Measurements from ENCODE around the gene CRX.
"Not testable (repeated sequence)": the region's sequence is repeated elsewhere in the genome, so short reads cannot be mapped to it uniquely, and the experiment has no call there.

The CRX gene

GRCh38 chr19:47803148-47803547, 18.6 kb upstream of the CRX start:
- not testable (repeated sequence) for H3K4me2 ChIP-seq (ENCODE audit: low read length, poor library complexity, severe bottlenecking); H3K27ac ChIP-seq (ENCODE audit: low read length, poor library complexity, severe bottlenecking); DNase-seq; H2AFZ ChIP-seq (ENCODE audit: low read depth, low read length); H3K23ac ChIP-seq (ENCODE audit: low read length in 2 of 2); H2BK12ac ChIP-seq (ENCODE audit: low read length in 2 of 2); H3K4me1 ChIP-seq (ENCODE audit: control insufficient read depth, insufficient read depth, low read depth, low read length); H3K18ac ChIP-seq (ENCODE audit: low read depth in 1 of 2, low read length in 2 of 2); H3K36me3 ChIP-seq (ENCODE audit: control insufficient read depth in 1 of 2, insufficient read depth in 2 of 2, low read depth in 1 of 2, low read length in 2 of 2); H2BK5ac ChIP-seq (ENCODE audit: low read depth, low read length, poor library complexity, severe bottlenecking); H3K79me1 ChIP-seq (replicated peaks; ENCODE audit: low read length, poor library complexity, severe bottlenecking); H4K8ac ChIP-seq (ENCODE audit: low read length); H3K9ac ChIP-seq (ENCODE audit: low read length); H4K91ac ChIP-seq (ENCODE audit: low read length); H2AK5ac ChIP-seq (ENCODE audit: low read length, severe bottlenecking); H3K14ac ChIP-seq (ENCODE audit: low read length in 2 of 2); H3K9me3 ChIP-seq (ENCODE audit: control insufficient read depth, low read length); H3K4me3 ChIP-seq (ENCODE audit: insufficient read depth in 1 of 2, low read depth in 1 of 2, low read length in 2 of 2); H2BK15ac ChIP-seq (ENCODE audit: low read depth, poor library complexity, severe bottlenecking); H3K4ac ChIP-seq (ENCODE audit: low read depth in 1 of 2, low read length in 2 of 2); H2BK120ac ChIP-seq (ENCODE audit: low read depth, low read length)
- H3K27me3 ChIP-seq (ENCODE audit: control insufficient read depth in 1 of 2, insufficient read depth in 1 of 2, low read length in 2 of 2) = peaks cover 12 to 24% of the 10 kb centered on the region in 2 experiments
- 96% methylated on average over 7 of the region's 21 CpGs for WGBS

GRCh38 chr19:47803671-47804070, 18.1 kb upstream of the CRX start:
- not testable (repeated sequence) for H2AK5ac ChIP-seq (ENCODE audit: low read length, severe bottlenecking); DNase-seq; H3K27ac ChIP-seq (ENCODE audit: low read length, poor library complexity, severe bottlenecking); H3K36me3 ChIP-seq (ENCODE audit: control insufficient read depth in 1 of 2, insufficient read depth in 2 of 2, low read depth in 1 of 2, low read length in 2 of 2); H3K4me2 ChIP-seq (ENCODE audit: low read length, poor library complexity, severe bottlenecking); H2AFZ ChIP-seq (ENCODE audit: low read depth, low read length); H3K79me1 ChIP-seq (replicated peaks; ENCODE audit: low read length, poor library complexity, severe bottlenecking); H3K9me3 ChIP-seq (ENCODE audit: control insufficient read depth, low read length); H2BK5ac ChIP-seq (ENCODE audit: low read depth, low read length, poor library complexity, severe bottlenecking); H2BK12ac ChIP-seq (ENCODE audit: low read length in 2 of 2); H3K4me1 ChIP-seq (ENCODE audit: control insufficient read depth, insufficient read depth, low read depth, low read length); H3K23ac ChIP-seq (ENCODE audit: low read length in 2 of 2); H3K18ac ChIP-seq (ENCODE audit: low read depth in 1 of 2, low read length in 2 of 2); H3K4me3 ChIP-seq (ENCODE audit: insufficient read depth in 1 of 2, low read depth in 1 of 2, low read length in 2 of 2); H3K4ac ChIP-seq (ENCODE audit: low read depth in 1 of 2, low read length in 2 of 2); H3K14ac ChIP-seq (ENCODE audit: low read length in 2 of 2); H4K8ac ChIP-seq (ENCODE audit: low read length); H3K9ac ChIP-seq (ENCODE audit: low read length); H4K91ac ChIP-seq (ENCODE audit: low read length); H2BK120ac ChIP-seq (ENCODE audit: low read depth, low read length); H2BK15ac ChIP-seq (ENCODE audit: low read depth, poor library complexity, severe bottlenecking)
- WGBS = 96% methylated on average over 4 of the region's 12 CpGs
- H3K27me3 ChIP-seq (ENCODE audit: control insufficient read depth in 1 of 2, insufficient read depth in 1 of 2, low read length in 2 of 2) = peaks cover 7 to 19% of the 10 kb centered on the region in 2 experiments

GRCh38 chr19:47804451-47804850, 17.3 kb upstream of the CRX start, which contains the start of gene TPRX1:
Gene TPRX1 (minus strand): TSS chr19:47804551. CDS start chr19:47804539, 12 bp downstream.
- H3K36me3 ChIP-seq (ENCODE audit: control insufficient read depth in 1 of 2, insufficient read depth in 2 of 2, low read depth in 1 of 2, low read length in 2 of 2); H3K4ac ChIP-seq (ENCODE audit: low read depth in 1 of 2, low read length in 2 of 2); H3K79me1 ChIP-seq (replicated peaks; ENCODE audit: low read length, poor library complexity, severe bottlenecking); H2BK120ac ChIP-seq (ENCODE audit: low read depth, low read length); H3K23ac ChIP-seq (ENCODE audit: low read length in 2 of 2); H4K8ac ChIP-seq (ENCODE audit: low read length); H2BK15ac ChIP-seq (ENCODE audit: low read depth, poor library complexity, severe bottlenecking); DNase-seq; H2AK5ac ChIP-seq (ENCODE audit: low read length, severe bottlenecking); H3K18ac ChIP-seq (ENCODE audit: low read depth in 1 of 2, low read length in 2 of 2); H3K4me1 ChIP-seq (ENCODE audit: control insufficient read depth, insufficient read depth, low read depth, low read length); H3K27ac ChIP-seq (ENCODE audit: low read length, poor library complexity, severe bottlenecking); H2BK5ac ChIP-seq (ENCODE audit: low read depth, low read length, poor library complexity, severe bottlenecking); H3K9ac ChIP-seq (ENCODE audit: low read length); H2BK12ac ChIP-seq (ENCODE audit: low read length in 2 of 2); H3K9me3 ChIP-seq (ENCODE audit: control insufficient read depth, low read length); H4K91ac ChIP-seq (ENCODE audit: low read length); H3K4me2 ChIP-seq (ENCODE audit: low read length, poor library complexity, severe bottlenecking); H2AFZ ChIP-seq (ENCODE audit: low read depth, low read length); H3K14ac ChIP-seq (ENCODE audit: low read length in 2 of 2); H3K4me3 ChIP-seq (ENCODE audit: insufficient read depth in 1 of 2, low read depth in 1 of 2, low read length in 2 of 2): not testable (repeated sequence)
- H3K27me3 ChIP-seq (ENCODE audit: control insufficient read depth in 1 of 2, insufficient read depth in 1 of 2, low read length in 2 of 2) = peaks cover 0 to 15% of the 10 kb centered on the region in 2 experiments
- WGBS = 71% methylated on average over 3 of the region's 5 CpGs

- DNase-seq = no peak
- no peak overlapping the region for H4K8ac ChIP-seq (ENCODE audit: low read length)
- H3K4ac ChIP-seq (ENCODE audit: low read depth in 1 of 2, low read length in 2 of 2) = no peak overlapping the region
- H2BK12ac ChIP-seq (ENCODE audit: low read length in 2 of 2) = no peak overlapping the region
- H3K4me1 ChIP-seq (ENCODE audit: control insufficient read depth, insufficient read depth, low read depth, low read length) = no peaks in the 10 kb centered on the region
- WGBS = 83% methylated on average over 10 of the region's 10 CpGs
- H3K27me3 ChIP-seq (ENCODE audit: control insufficient read depth in 1 of 2, insufficient read depth in 1 of 2, low read length in 2 of 2) = peaks cover 0 to 15% of the 10 kb centered on the region in 2 experiments
- peaks cover 4% of the 10 kb centered on the region for H3K9me3 ChIP-seq (ENCODE audit: control insufficient read depth, low read length)
- no peak overlapping the region for H2BK15ac ChIP-seq (ENCODE audit: low read depth, poor library complexity, severe bottlenecking)
- no peak overlapping the region for H3K23ac ChIP-seq (ENCODE audit: low read length in 2 of 2)
- no peak overlapping the region for H3K14ac ChIP-seq (ENCODE audit: low read length in 2 of 2)
- H3K36me3 ChIP-seq (ENCODE audit: control insufficient read depth in 1 of 2, insufficient read depth in 2 of 2, low read depth in 1 of 2, low read length in 2 of 2) = no peaks in the 10 kb centered on the region
- no peak overlapping the region for H2BK5ac ChIP-seq (ENCODE audit: low read depth, low read length, poor library complexity, severe bottlenecking)
- H3K27ac ChIP-seq (ENCODE audit: low read length, poor library complexity, severe bottlenecking) = no peak overlapping the region
- H2AK5ac ChIP-seq (ENCODE audit: low read length, severe bottlenecking) = no peak overlapping the region
- H4K91ac ChIP-seq (ENCODE audit: low read length) = no peak overlapping the region
- no peak overlapping the region for H2AFZ ChIP-seq (ENCODE audit: low read depth, low read length)
- no peak overlapping the region for H2BK120ac ChIP-seq (ENCODE audit: low read depth, low read length)
- no peak overlapping the region for H3K9ac ChIP-seq (ENCODE audit: low read length)
- H3K4me2 ChIP-seq (ENCODE audit: low read length, poor library complexity, severe bottlenecking) = no peak overlapping the region
- H3K18ac ChIP-seq (ENCODE audit: low read depth in 1 of 2, low read length in 2 of 2) = no peak overlapping the region
- H3K79me1 ChIP-seq (replicated peaks; ENCODE audit: low read length, poor library complexity, severe bottlenecking) = no peaks in the 10 kb centered on the region
- H3K4me3 ChIP-seq (ENCODE audit: insufficient read depth in 1 of 2, low read depth in 1 of 2, low read length in 2 of 2) = no peak overlapping the region
These were observed 16.4 kb upstream of the CRX start for GRCh38 chr19:47805313-47805712.

Measured in mesenchymal stem cell (in vitro differentiated cells and primary cell).